ENCODE data around the gene ACTR3C.
"Not testable (repeated sequence)": the region's sequence is repeated elsewhere in the genome, so short reads cannot be mapped to it uniquely, and the experiment has no call there.

Gene ACTR3C

DNA sequence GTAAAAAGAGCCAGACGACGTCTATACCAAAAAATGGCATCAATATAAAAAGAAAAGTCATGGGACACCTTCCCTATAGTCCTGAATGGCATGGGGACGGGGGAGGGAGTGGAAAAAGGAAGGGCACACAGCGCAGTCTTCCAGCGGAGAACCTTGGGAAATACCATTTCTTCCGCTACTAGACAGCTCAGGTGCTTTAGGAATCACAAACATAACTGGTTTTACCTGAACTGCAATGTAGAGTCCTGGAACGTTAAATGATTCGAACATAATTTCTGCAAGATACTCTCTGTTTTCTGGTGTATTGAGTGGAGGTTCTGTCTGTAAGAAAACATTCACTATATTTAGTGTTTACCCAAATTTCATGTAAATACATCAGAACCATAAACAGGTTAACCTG, 28.3 kb downstream of the ACTR3C start:
- H3K4me3 ChIP-seq (ENCODE audit: low read depth, low read length); H3K36me3 ChIP-seq (ENCODE audit: control insufficient read depth, insufficient read depth, low read length); H3K27ac ChIP-seq (ENCODE audit: low read depth, low read length); H3K9ac ChIP-seq (ENCODE audit: low read length); H3K27me3 ChIP-seq (ENCODE audit: control insufficient read depth, insufficient read depth, low read length); H3K9me3 ChIP-seq (ENCODE audit: control insufficient read depth, insufficient read depth, low read depth, low read length); H3K4me1 ChIP-seq (ENCODE audit: control insufficient read depth, insufficient read depth, low read length): not testable (repeated sequence)

DNA sequence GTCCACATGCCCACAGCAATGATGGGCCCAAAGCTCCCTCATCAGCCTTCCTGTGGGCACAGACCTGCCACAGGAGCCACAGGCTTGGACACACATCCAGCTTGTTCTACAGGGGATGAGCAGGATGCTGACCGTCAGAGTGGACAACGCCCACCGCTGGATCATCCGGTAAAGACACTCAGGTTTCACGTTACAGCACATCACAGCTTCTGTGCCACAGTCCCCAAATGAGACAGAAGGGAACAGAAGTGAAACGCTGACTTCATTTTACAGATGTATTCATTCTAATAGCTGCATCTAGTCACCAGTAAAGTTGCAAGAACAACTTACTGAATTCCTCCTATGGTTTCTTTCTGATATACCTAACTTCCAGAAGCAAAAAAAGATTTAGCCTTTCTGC, 33.0 kb downstream of the ACTR3C start:
- H3K9me3 ChIP-seq (ENCODE audit: control insufficient read depth, insufficient read depth, low read depth, low read length); H3K4me3 ChIP-seq (ENCODE audit: low read depth, low read length); H3K27ac ChIP-seq (ENCODE audit: low read depth, low read length); H3K4me1 ChIP-seq (ENCODE audit: control insufficient read depth, insufficient read depth, low read length); H3K36me3 ChIP-seq (ENCODE audit: control insufficient read depth, insufficient read depth, low read length); H3K27me3 ChIP-seq (ENCODE audit: control insufficient read depth, insufficient read depth, low read length); H3K9ac ChIP-seq (ENCODE audit: low read length): not testable (repeated sequence)

- not testable (repeated sequence) for H3K4me1 ChIP-seq (ENCODE audit: control insufficient read depth, insufficient read depth, low read length); H3K9me3 ChIP-seq (ENCODE audit: control insufficient read depth, insufficient read depth, low read depth, low read length); H3K36me3 ChIP-seq (ENCODE audit: control insufficient read depth, insufficient read depth, low read length); H3K27me3 ChIP-seq (ENCODE audit: control insufficient read depth, insufficient read depth, low read length); H3K9ac ChIP-seq (ENCODE audit: low read length); H3K4me3 ChIP-seq (ENCODE audit: low read depth, low read length); H3K27ac ChIP-seq (ENCODE audit: low read depth, low read length)
These were observed 34.5 kb downstream of the ACTR3C start for GRCh38 chr7:150288816-150289215.

- H3K27me3 ChIP-seq (ENCODE audit: control insufficient read depth, insufficient read depth, low read length); H3K9ac ChIP-seq (ENCODE audit: low read length); H3K27ac ChIP-seq (ENCODE audit: low read depth, low read length); H3K4me1 ChIP-seq (ENCODE audit: control insufficient read depth, insufficient read depth, low read length); H3K4me3 ChIP-seq (ENCODE audit: low read depth, low read length); H3K9me3 ChIP-seq (ENCODE audit: control insufficient read depth, insufficient read depth, low read depth, low read length); H3K36me3 ChIP-seq (ENCODE audit: control insufficient read depth, insufficient read depth, low read length): not testable (repeated sequence)
These were observed 35.5 kb downstream of the ACTR3C start for GRCh38 chr7:150287815-150288214.

- H3K9me3 ChIP-seq (ENCODE audit: control insufficient read depth, insufficient read depth, low read depth, low read length); H3K4me1 ChIP-seq (ENCODE audit: control insufficient read depth, insufficient read depth, low read length); H3K9ac ChIP-seq (ENCODE audit: low read length); H3K27me3 ChIP-seq (ENCODE audit: control insufficient read depth, insufficient read depth, low read length); H3K4me3 ChIP-seq (ENCODE audit: low read depth, low read length); H3K36me3 ChIP-seq (ENCODE audit: control insufficient read depth, insufficient read depth, low read length); H3K27ac ChIP-seq (ENCODE audit: low read depth, low read length): not testable (repeated sequence)
These were observed 37.2 kb downstream of the ACTR3C start for GRCh38 chr7:150285849-150286754.

DNA sequence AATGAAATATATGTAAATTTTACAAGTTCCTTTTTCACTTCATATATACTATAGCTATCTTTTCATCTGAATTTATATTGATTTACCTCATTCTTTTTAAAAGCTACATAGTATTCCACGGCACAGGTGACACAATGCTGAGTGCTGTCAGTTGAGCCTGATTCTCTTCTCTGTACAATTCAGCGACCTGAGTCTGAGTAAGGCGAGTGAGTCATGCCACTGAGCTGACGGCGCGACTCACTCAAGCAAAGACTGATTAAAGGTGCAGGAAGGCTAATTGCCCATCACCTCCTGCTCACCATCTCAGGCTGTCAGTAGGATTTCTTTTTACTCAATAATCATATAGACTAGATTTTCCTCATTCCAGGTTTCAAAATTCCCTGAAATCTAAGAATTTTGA, 39.7 kb downstream of the ACTR3C start:
- H3K4me3 ChIP-seq (ENCODE audit: low read depth, low read length); H3K36me3 ChIP-seq (ENCODE audit: control insufficient read depth, insufficient read depth, low read length); H3K9ac ChIP-seq (ENCODE audit: low read length); H3K27ac ChIP-seq (ENCODE audit: low read depth, low read length); H3K27me3 ChIP-seq (ENCODE audit: control insufficient read depth, insufficient read depth, low read length); H3K9me3 ChIP-seq (ENCODE audit: control insufficient read depth, insufficient read depth, low read depth, low read length); H3K4me1 ChIP-seq (ENCODE audit: control insufficient read depth, insufficient read depth, low read length): not testable (repeated sequence)

DNA sequence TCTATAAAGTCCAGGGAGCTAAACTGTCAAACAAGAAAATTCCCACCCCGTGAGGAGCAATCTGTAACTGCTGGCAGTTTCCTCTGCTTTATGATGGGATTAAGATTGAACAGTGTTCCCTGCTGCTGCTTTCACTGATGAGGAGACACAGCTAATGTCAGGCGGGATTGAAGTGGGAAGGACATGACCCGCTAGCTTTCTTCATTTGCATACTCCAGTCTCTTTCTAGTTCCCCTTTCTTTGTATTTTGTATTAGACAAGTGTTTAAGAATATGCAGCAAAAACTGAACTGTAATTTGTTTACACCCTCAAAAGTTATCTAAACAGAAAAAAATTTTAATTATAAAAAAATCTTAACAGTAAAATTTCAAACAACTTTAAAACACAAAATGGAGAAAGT, 40.2 kb downstream of the ACTR3C start:
- H3K27me3 ChIP-seq (ENCODE audit: control insufficient read depth, insufficient read depth, low read length); H3K4me3 ChIP-seq (ENCODE audit: low read depth, low read length); H3K4me1 ChIP-seq (ENCODE audit: control insufficient read depth, insufficient read depth, low read length); H3K27ac ChIP-seq (ENCODE audit: low read depth, low read length); H3K9me3 ChIP-seq (ENCODE audit: control insufficient read depth, insufficient read depth, low read depth, low read length); H3K36me3 ChIP-seq (ENCODE audit: control insufficient read depth, insufficient read depth, low read length); H3K9ac ChIP-seq (ENCODE audit: low read length): not testable (repeated sequence)

GRCh38 chr7:150281681-150282403, 41.5 kb downstream of the ACTR3C start:
- H3K4me1 ChIP-seq (ENCODE audit: control insufficient read depth, insufficient read depth, low read length); H3K27me3 ChIP-seq (ENCODE audit: control insufficient read depth, insufficient read depth, low read length); H3K36me3 ChIP-seq (ENCODE audit: control insufficient read depth, insufficient read depth, low read length); H3K9me3 ChIP-seq (ENCODE audit: control insufficient read depth, insufficient read depth, low read depth, low read length); H3K9ac ChIP-seq (ENCODE audit: low read length); H3K4me3 ChIP-seq (ENCODE audit: low read depth, low read length); H3K27ac ChIP-seq (ENCODE audit: low read depth, low read length): not testable (repeated sequence)

DNA sequence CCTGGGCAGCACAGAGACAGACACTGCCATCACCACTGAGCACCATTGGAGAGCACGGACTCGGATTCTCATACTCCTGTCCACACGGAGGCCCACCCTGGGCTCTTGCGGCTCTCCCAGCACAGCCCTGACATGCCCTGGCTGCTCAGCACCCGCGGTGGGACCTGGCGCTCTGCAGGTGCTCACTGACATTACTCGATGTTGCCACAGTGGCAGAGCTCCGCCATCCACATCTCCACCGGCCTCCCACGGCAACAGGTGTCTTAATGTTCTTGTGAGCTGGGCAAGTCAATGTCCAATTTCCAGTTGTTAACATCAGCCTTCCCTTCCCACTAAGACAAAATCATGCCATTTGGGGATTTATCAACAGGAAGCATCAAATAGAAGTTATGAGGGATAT, 45.0 kb downstream of the ACTR3C start:
- H3K27ac ChIP-seq (ENCODE audit: low read depth, low read length); H3K4me3 ChIP-seq (ENCODE audit: low read depth, low read length); H3K4me1 ChIP-seq (ENCODE audit: control insufficient read depth, insufficient read depth, low read length); H3K36me3 ChIP-seq (ENCODE audit: control insufficient read depth, insufficient read depth, low read length); H3K9me3 ChIP-seq (ENCODE audit: control insufficient read depth, insufficient read depth, low read depth, low read length); H3K27me3 ChIP-seq (ENCODE audit: control insufficient read depth, insufficient read depth, low read length); H3K9ac ChIP-seq (ENCODE audit: low read length): not testable (repeated sequence)

DNA sequence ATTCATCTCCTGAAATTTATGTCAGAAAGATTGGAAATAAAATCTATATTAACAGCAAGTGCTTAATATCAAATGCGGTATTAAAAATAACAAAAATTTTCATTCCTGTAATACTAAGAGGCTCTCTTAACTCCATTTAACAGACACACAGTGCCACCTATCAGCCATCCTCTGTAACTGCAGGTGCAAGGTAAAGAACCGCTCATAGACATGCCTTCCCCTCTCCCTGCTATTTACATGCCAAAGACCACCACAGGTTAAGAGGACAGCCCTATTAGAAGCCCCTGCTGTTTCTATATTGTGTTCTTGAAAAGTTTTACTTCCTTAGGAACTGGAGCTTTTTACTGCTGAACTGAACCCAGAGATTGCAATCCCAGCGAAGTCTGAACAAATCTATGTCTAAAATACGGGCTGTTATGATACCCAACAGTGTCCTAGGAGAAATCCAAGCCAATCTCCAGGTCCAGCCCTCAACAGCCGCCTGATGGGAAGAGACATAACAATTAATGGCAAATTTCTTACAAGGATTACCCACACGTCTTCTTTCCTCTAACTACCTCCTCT, 47.1 kb downstream of the ACTR3C start:
- not testable (repeated sequence) for H3K9me3 ChIP-seq (ENCODE audit: control insufficient read depth, insufficient read depth, low read depth, low read length); H3K9ac ChIP-seq (ENCODE audit: low read length); H3K27me3 ChIP-seq (ENCODE audit: control insufficient read depth, insufficient read depth, low read length); H3K4me1 ChIP-seq (ENCODE audit: control insufficient read depth, insufficient read depth, low read length); H3K36me3 ChIP-seq (ENCODE audit: control insufficient read depth, insufficient read depth, low read length); H3K27ac ChIP-seq (ENCODE audit: low read depth, low read length); H3K4me3 ChIP-seq (ENCODE audit: low read depth, low read length)

- H3K9me3 ChIP-seq (ENCODE audit: control insufficient read depth, insufficient read depth, low read depth, low read length); H3K27me3 ChIP-seq (ENCODE audit: control insufficient read depth, insufficient read depth, low read length); H3K36me3 ChIP-seq (ENCODE audit: control insufficient read depth, insufficient read depth, low read length); H3K9ac ChIP-seq (ENCODE audit: low read length); H3K27ac ChIP-seq (ENCODE audit: low read depth, low read length); H3K4me1 ChIP-seq (ENCODE audit: control insufficient read depth, insufficient read depth, low read length); H3K4me3 ChIP-seq (ENCODE audit: low read depth, low read length): not testable (repeated sequence)
These were observed 51.4 kb downstream of the ACTR3C start for GRCh38 chr7:150271898-150272297.
